ENCODE measurements around the gene RNF40.
A peak's percentile ranks its signal among the peaks of the same experiment; 100 is the strongest.

The RNF40 gene

DNA sequence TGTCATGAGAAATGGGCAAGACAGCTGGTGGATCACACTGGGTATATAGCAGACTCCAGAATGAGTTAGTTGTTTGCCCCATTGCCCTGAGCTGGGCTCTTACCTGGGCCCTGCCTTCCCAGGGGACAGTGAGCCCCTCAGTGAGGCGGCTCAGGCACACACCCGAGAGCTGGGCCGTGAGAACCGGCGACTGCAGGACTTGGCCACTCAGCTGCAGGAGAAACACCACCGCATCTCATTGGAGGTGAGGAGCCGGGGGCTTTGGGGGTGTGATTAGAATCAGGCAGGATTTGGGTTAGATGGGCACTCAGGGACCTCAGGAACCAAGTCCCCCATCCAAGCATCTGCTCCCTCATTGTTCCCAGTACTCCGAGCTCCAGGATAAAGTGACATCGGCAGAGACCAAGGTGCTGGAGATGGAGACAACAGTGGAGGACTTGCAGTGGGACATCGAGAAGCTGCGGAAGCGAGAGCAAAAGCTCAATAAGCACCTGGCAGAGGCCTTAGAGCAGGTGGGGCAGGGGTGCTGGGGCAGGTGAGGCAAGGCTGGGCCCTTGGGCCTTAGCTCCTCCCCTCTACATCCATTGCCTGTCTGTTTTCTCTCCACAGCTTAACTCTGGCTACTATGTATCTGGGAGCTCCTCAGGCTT is 2.8 kb downstream of the RNF40 start:
- DNase-seq: no peak

- DNase-seq: no peak
Observed at GRCh38 chr16:30766206-30766932, 4.2 kb downstream of the RNF40 start.

GRCh38 chr16:30766933-30767284 is 4.8 kb downstream of the RNF40 start:
- no peak for DNase-seq

DNA sequence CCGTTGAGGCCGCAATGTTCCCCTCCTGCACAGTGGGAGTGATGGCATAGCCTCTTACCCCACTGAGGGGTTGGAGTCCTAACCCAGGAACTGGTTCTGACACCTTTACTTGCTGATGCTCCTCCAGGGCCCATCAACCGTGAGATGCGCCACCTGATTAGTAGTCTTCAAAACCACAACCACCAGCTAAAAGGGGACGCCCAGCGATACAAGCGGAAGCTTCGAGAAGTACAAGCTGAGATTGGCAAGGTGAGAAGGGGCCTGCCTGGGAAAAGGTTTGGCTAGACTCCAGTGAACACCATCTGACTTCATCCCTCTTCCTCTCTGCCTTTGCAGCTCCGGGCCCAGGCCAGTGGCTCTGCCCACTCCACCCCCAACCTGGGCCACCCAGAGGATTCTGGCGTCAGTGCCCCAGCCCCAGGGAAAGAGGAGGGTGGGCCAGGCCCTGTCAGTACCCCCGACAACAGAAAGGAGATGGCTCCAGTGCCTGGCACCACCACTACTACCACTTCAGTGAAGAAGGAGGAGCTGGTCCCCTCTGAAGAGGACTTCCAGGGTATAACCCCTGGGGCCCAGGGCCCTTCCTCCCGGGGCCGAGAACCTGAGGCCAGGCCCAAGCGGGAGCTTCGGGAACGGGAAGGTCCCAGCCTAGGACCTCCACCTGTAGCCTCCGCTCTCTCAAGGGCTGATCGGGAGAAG is 5.8 kb downstream of the RNF40 start:
- no peak for DNase-seq

DNA sequence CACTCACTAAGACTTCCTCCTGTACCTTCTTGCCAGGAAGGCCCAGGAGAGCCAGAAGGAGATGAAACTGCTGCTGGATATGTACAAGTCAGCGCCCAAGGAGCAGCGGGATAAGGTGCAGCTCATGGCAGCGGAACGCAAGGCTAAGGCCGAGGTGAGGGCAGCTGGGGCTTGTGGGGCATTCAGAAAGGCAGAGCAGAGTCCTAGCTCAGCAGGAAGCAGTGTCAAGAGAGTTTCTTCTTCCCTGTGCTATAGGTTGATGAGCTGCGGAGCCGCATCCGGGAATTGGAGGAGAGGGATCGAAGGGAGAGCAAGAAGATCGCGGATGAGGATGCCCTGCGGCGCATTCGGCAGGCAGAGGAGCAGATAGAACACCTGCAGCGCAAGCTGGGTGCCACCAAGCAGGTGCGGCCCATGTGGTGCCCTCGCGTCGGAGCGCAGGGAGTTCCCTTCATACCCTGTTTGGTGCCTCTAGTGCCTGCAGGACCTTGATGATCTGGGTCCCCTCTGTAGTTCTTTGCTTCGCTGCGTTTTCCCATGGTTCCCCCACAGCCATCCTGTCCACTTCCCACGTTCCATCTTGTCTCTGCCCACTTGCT is 6.6 kb downstream of the RNF40 start:
- DNase-seq: no peak

DNA sequence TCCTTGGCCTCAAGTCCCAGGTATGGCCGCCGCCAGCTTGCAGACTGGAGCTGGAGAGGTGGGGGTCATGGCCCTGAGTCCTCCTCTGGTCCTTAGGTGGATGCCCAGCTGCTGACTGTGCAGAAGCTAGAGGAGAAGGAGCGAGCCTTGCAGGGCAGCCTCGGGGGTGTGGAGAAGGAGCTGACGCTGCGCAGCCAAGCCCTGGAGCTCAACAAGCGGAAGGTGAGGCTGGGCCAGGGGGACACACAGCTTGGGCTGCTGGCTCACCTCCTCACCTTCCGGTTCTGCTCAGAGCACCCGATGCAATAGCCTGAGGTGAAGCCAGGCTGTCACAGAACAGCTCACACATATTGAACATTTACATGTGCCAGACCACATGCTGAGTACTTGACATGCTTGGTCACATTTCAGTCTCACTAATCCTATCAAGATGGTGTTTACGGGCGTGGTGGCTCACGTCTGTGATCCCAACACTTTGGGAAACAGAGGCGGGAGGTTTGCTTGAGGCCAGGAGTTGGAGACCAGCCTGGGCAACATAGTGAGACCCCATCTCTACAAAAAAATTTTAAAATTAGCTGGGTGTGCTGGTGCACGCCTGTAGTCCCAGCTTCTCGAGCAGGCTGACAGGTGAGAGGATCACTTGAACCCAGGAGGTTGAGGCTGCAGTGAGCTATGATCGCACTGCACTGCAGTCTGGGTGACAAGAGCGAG is 7.4 kb downstream of the RNF40 start:
- no peak for DNase-seq

DNA sequence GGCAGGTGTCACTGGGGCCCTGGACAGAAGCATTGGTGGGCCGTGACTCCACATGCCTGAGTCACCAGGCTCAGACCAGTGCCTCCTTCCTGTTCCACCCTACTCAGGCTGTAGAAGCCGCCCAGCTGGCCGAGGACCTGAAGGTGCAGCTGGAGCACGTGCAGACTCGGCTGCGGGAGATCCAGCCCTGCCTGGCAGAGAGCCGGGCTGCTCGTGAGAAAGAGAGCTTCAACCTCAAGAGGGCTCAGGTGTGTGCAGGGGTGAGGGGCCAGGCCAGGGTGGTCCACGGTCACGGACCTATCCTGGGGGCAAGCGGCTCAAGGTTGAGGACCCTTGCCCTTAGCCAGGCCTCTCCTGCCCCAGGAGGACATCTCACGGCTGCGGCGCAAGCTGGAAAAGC is 9.6 kb downstream of the RNF40 start:
- no peak for DNase-seq

DNA sequence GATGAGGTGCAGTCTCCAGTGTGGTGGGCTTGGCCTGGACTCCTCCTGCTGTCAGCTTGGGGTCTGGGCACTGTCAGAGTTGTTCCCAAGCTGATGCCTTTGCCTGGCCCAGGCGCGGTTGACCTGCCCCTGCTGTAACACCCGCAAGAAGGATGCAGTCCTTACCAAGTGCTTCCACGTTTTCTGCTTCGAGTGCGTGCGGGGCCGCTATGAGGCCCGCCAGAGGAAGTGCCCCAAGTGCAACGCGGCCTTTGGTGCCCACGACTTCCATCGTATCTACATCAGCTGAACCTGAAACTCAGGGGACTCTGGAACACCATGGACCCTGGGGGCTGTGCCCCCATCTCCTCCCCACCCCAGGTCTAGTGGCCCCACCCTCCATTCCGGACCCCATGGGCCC is 11.7 kb downstream of the RNF40 start:
- no peak for DNase-seq

GRCh38 chr16:30774367-30775130 is 12.4 kb downstream of the RNF40 start:
- DNase-seq: no peak

DNA sequence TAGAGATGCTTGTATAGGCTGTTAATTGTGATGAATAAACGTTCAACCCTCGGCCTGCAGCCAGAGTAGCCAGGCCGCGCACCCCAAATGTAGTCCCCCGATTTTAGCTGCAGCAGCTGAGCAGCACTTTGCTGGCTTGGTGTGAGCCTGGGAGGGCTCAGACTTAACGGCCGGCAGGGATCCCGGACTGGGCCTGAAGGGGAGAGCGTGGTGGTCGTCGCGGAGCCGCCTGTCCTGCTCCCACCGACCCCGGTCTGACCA is 12.9 kb downstream of the RNF40 start:
- DNase-seq: no peak

- DNase-seq: peak; percentile 52
Observed at GRCh38 chr16:30775392-30776188, 13.5 kb downstream of the RNF40 start.

DNA sequence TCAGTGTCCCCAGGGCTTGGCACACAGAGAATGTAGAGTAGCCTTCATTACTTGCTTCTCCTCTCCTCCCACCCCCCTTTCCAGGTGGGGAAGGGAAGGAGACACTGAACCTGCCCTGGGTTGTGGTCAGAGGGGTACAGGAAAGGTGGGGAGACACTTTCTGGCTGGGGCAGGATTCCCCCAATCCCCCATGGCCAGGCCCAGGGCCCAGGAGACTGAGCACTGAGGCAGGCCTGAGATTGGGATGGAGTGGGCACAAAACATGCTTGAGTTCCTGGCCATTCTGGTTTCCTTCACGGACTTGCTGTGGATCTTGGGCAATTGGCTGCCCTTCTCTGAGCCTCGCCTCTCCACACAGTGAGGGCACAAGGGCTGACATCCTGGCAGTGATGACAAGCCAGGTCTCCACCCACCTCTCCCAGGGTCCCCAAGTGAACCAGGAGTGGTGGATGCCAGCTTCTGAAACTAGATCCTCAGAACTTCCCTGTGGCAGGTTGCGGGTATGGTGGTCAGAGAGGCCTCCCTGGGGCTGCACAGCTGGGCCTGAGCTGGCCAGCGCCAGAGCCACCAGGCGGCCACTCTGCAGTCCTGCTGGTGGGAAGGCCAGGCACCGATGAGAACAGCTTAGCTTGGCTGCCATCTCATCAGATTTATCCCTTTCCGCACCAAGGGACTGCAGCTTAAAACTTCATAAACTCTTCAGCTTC is 15.6 kb downstream of the RNF40 start:
- no peak for DNase-seq

GRCh38 chr16:30778549-30779244 is 16.6 kb downstream of the RNF40 start:
- DNase-seq: no peak

- DNase-seq: no peak
Observed at GRCh38 chr16:30779596-30779995, 17.5 kb downstream of the RNF40 start.

DNA sequence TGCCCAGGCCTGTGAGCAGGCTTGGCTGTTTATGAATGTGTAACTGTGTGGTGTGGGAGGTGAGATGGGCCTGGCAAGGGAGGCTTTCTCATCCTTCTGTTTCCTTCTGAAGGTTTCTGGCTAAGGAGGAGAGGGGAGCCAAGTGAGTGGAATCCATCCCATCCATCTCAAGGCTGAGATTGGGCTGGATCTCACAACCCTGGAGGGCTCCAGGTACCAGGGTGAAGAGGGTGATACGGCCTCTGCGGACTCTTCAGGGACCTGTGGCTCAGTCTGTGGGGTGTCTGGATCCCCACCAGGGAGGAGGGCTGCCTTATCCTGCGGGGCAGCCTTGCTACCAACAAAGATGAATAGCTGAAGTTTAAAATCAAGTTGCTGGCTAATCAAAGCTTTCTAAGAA is 17.9 kb downstream of the RNF40 start:
- no peak for DNase-seq

GRCh38 chr16:30780549-30780948 is 18.4 kb downstream of the RNF40 start:
- DNase-seq: no peak

GRCh38 chr16:30782486-30783279 is 20.6 kb downstream of the RNF40 start:
- no peak for DNase-seq

- DNase-seq: no peak
Observed at GRCh38 chr16:30783280-30784109, 21.4 kb downstream of the RNF40 start.

DNA sequence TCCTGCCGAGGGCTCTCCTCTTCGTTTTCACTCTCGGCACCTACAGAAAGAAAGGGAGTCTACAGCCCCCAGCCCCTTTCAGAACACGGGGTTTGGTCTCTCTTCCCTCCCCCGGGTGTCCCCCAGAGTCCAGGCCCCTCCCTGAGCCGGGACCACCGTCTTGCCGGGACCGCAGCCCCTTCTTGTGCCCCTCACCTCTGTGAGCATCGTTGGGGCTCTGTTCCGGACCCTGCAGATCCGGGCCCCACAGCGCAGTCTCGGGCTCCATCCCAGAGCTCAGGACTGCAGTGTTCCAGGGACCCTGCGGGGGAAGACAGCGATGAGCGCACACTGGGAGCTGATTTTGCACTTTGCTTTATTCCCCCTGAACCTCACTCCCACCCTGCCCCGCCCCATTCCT is 22.1 kb downstream of the RNF40 start:
- DNase-seq: no peak
